ENCODE measurements around the gene SYNM.

DNA sequence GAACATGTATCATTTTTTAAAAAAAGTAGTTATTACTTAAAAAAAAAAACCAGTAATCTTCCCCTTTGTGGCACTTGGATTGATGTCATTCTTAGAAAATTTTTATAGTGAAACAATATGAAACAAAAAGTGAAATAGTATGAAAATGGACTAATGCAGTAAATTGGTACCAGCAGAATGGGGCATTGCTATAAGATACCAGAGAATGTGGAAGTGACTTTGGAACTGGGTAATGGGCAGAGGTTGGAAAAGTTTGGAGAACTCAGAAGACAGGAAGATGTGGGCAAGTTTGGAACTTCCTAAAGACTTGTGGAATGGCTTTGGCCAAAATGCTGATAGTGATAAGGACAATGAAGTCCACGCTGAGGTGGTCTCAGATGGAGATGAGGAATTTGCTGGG is 77.9 kb downstream of the SYNM start:
- TF ChIP-seq, protein P1, sequence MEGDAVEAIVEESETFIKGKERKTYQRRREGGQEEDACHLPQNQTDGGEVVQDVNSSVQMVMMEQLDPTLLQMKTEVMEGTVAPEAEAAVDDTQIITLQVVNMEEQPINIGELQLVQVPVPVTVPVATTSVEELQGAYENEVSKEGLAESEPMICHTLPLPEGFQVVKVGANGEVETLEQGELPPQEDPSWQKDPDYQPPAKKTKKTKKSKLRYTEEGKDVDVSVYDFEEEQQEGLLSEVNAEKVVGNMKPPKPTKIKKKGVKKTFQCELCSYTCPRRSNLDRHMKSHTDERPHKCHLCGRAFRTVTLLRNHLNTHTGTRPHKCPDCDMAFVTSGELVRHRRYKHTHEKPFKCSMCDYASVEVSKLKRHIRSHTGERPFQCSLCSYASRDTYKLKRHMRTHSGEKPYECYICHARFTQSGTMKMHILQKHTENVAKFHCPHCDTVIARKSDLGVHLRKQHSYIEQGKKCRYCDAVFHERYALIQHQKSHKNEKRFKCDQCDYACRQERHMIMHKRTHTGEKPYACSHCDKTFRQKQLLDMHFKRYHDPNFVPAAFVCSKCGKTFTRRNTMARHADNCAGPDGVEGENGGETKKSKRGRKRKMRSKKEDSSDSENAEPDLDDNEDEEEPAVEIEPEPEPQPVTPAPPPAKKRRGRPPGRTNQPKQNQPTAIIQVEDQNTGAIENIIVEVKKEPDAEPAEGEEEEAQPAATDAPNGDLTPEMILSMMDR (IDR thresholded peaks at IDR 0.05) = no peak
- TF ChIP-seq POLR2A (IDR thresholded peaks at IDR 0.05) (no peak), POLR2AphosphoS5 (IDR thresholded peaks at IDR 0.05) (no peak), EP300 (IDR thresholded peaks at IDR 0.05; ENCODE audit: low read depth) (no peak)
